RWPE2 (cell line): ENCODE measurements around the gene TSR1.
A peak's percentile ranks its signal among the peaks of the same experiment; 100 is the strongest.

Experiments used
- ATAC-seq: fragments of 200-7000 bp; cut with Tn5 transposase; 3 replicates; pipeline ENCODE4 v1.9.1; 2021; ENCODE audit warnings: low read depth
- DNase-seq: peaks from one replicate; pipeline ENCODE4 v3.0.0-alpha.2; 2020; ENCODE audit warnings: low spot score
- H3K27ac ChIP-seq: fragments of 450-650 bp; 2 replicates; pipeline ENCODE4 v1.5.1; 2017; ENCODE audit warnings: mild to moderate bottlenecking; ENCODE audit not compliant: poor library complexity, severe bottlenecking
- H3K27me3 ChIP-seq: fragments of 250-450 bp; sonication (Bioruptor Pico); 2 replicates; pipeline ENCODE4 v1.5.1; 2021; ENCODE audit warnings: mild to moderate bottlenecking, moderate library complexity; ENCODE audit not compliant: insufficient read depth, poor library complexity, severe bottlenecking
- H3K36me3 ChIP-seq: fragments of 250-450 bp; sonication (Bioruptor Pico); 2 replicates; pipeline ENCODE4 v1.5.1; 2020; ENCODE audit warnings: low read depth, mild to moderate bottlenecking, moderate library complexity
- H3K4me1 ChIP-seq: fragments of 250-450 bp; sonication (Bioruptor Pico); 2 replicates; pipeline ENCODE4 v1.5.1; 2021; ENCODE audit warnings: mild to moderate bottlenecking, moderate library complexity; ENCODE audit not compliant: insufficient read depth, poor library complexity, severe bottlenecking
- H3K4me3 ChIP-seq: fragments of 250-450 bp; sonication (Bioruptor Pico); 2 replicates; pipeline ENCODE4 v1.5.1; 2021; ENCODE audit warnings: mild to moderate bottlenecking, moderate library complexity; ENCODE audit not compliant: severe bottlenecking
- H3K9me3 ChIP-seq: fragments of 250-450 bp; sonication (Bioruptor Pico); 2 replicates; pipeline ENCODE4 v1.5.1; 2021; ENCODE audit warnings: mild to moderate bottlenecking, moderate library complexity; ENCODE audit not compliant: severe bottlenecking
- CTCF ChIP-seq: fragments of 450-650 bp; IDR thresholded peaks from one replicate; pipeline ENCODE4 v1.5.1; 2017; ENCODE audit warnings: mild to moderate bottlenecking, moderate library complexity; ENCODE audit not compliant: poor library complexity, severe bottlenecking

TSR1 gene

GRCh38 chr17:2351269-2351668 lies 15.0 kb upstream of the TSR1 start:
- TF ChIP-seq CTCF = no peak
- no peak for ATAC-seq
- no peaks in the 10 kb centered on the region for H3K9me3 ChIP-seq
- DNase-seq = no peak
- no peaks in the 10 kb centered on the region for H3K27me3 ChIP-seq
- no peaks in the 10 kb centered on the region; the same call in 1 of the 2 replicates for H3K36me3 ChIP-seq
- H3K4me1 ChIP-seq = peaks cover 11% of the 10 kb centered on the region
- no peak overlapping the region for H3K4me3 ChIP-seq
- no peak overlapping the region for H3K27ac ChIP-seq

GRCh38 chr17:2347805-2348685 lies 11.8 kb upstream of the TSR1 start:
- DNase-seq (no peak), ATAC-seq (peak; percentile 95)
- no peaks in the 10 kb centered on the region for H3K27me3 ChIP-seq
- TF ChIP-seq CTCF = no peak
- H3K36me3 ChIP-seq = peaks cover 15% of the 10 kb centered on the region; the same call in 1 of the 2 replicates
- H3K4me1 ChIP-seq = peaks cover 8% of the 10 kb centered on the region
- no peak overlapping the region for H3K4me3 ChIP-seq
- H3K27ac ChIP-seq = peak overlapping the region; percentile 4
- H3K9me3 ChIP-seq = no peaks in the 10 kb centered on the region

GRCh38 chr17:2346475-2346874 lies 10.2 kb upstream of the TSR1 start:
- peaks cover 24% of the 10 kb centered on the region for H3K36me3 ChIP-seq
- no peak for DNase-seq
- no peaks in the 10 kb centered on the region for H3K9me3 ChIP-seq
- no peak overlapping the region for H3K4me3 ChIP-seq
- peaks cover 8% of the 10 kb centered on the region for H3K4me1 ChIP-seq
- TF ChIP-seq CTCF = no peak
- H3K27ac ChIP-seq = no peak overlapping the region
- H3K27me3 ChIP-seq = no peaks in the 10 kb centered on the region
- no peak for ATAC-seq

- ATAC-seq = no peak
- Histone ChIP-seq H3K9me3 (no peaks in the 10 kb centered on the region), H3K27ac (no peak overlapping the region), H3K27me3 (no peaks in the 10 kb centered on the region), H3K4me3 (no peak overlapping the region), H3K36me3 (peaks cover 29% of the 10 kb centered on the region), H3K4me1 (peaks cover 8% of the 10 kb centered on the region)
- no peak for TF ChIP-seq CTCF
- no peak for DNase-seq
Observed at GRCh38 chr17:2344528-2344927, 8.3 kb upstream of the TSR1 start.

GRCh38 chr17:2343421-2343820 lies 7.2 kb upstream of the TSR1 start:
- Histone ChIP-seq H3K27ac (no peak overlapping the region), H3K27me3 (no peaks in the 10 kb centered on the region), H3K4me1 (peaks cover 9% of the 10 kb centered on the region), H3K9me3 (no peaks in the 10 kb centered on the region), H3K36me3 (peaks cover 29% of the 10 kb centered on the region), H3K4me3 (no peak overlapping the region)
- no peak for DNase-seq
- TF ChIP-seq CTCF = no peak
- no peak for ATAC-seq
